HepG2 (cell line): Measurements from ENCODE around the gene PIEZO1. TPM values are rescaled to one million over a fixed set of nuclear protein-coding genes. Genes with fewer than 3 reads are reported as not detected.

Experiments used
- ARID3A ChIP-seq: IDR thresholded peaks from 2 replicates; pipeline ENCODE4 v1.6.1; 2012; ENCODE audit warnings: low read depth, low read length, improper control_type of control experiment
- ETV5 ChIP-seq: IDR thresholded peaks from 2 replicates; pipeline ENCODE4 v1.6.1; 2018; ENCODE audit warnings: missing biosample characterization, missing genetic modification reagents, inconsistent platforms, borderline replicate concordance
- ETV6 ChIP-seq: sonication (generic); formaldehyde crosslinking; conservative IDR thresholded peaks from 2 replicates; pipeline ENCODE4 v1.4.0; 2020; ENCODE audit warnings: missing genetic modification reagents
- FOXO1 ChIP-seq: sonication (generic); formaldehyde crosslinking; IDR thresholded peaks from 2 replicates; pipeline ENCODE4 v1.4.0; 2020; ENCODE audit warnings: missing genetic modification reagents
- HOXA7 ChIP-seq: sonication (generic); formaldehyde crosslinking; IDR thresholded peaks from 2 replicates; pipeline ENCODE4 v1.8.1; 2022; ENCODE audit warnings: mild to moderate bottlenecking, missing genetic modification reagents, moderate library complexity
- KLF9 ChIP-seq: IDR thresholded peaks from 2 replicates; pipeline ENCODE4 v1.6.1; 2016; ENCODE audit warnings: low read depth
- NFE2L1 ChIP-seq: sonication (generic); formaldehyde crosslinking; IDR thresholded peaks from 2 replicates; pipeline ENCODE4 v1.4.0; 2020; ENCODE audit warnings: missing genetic modification reagents, mild to moderate bottlenecking, borderline replicate concordance
- PHB2 ChIP-seq: fragments of 450-650 bp; IDR thresholded peaks from 2 replicates; pipeline ENCODE4 v1.6.1; 2018; ENCODE audit not compliant: partially characterized antibody
- PHF21A ChIP-seq: sonication (generic); formaldehyde crosslinking; IDR thresholded peaks from 2 replicates; pipeline ENCODE4 v1.5.0; 2020; ENCODE audit warnings: mild to moderate bottlenecking, missing genetic modification reagents
- REL ChIP-seq: sonication (generic); formaldehyde crosslinking; conservative IDR thresholded peaks from 2 replicates; pipeline ENCODE4 v1.8.0; 2022; ENCODE audit warnings: mild to moderate bottlenecking, missing genetic modification reagents, moderate library complexity
- RXRA ChIP-seq: sonication (generic); formaldehyde crosslinking; IDR thresholded peaks from 2 replicates; pipeline ENCODE4 v1.5.1; 2020; ENCODE audit warnings: missing genetic modification reagents
- SAP130 ChIP-seq: IDR thresholded peaks from 2 replicates; pipeline ENCODE4 v1.6.1; 2016; ENCODE audit warnings: low read depth
- SNAI1 ChIP-seq: sonication (generic); formaldehyde crosslinking; IDR thresholded peaks from 2 replicates; pipeline ENCODE4 v1.5.0; 2020; ENCODE audit warnings: mild to moderate bottlenecking, missing genetic modification reagents, borderline replicate concordance
- ZBED4 ChIP-seq: sonication (generic); formaldehyde crosslinking; IDR thresholded peaks from 2 replicates; pipeline ENCODE4 v1.4.0; 2020; ENCODE audit warnings: missing genetic modification reagents, borderline replicate concordance
- ZBTB42 ChIP-seq: sonication (generic); formaldehyde crosslinking; IDR thresholded peaks from 2 replicates; pipeline ENCODE4 v1.5.0; 2020; ENCODE audit warnings: mild to moderate bottlenecking, missing genetic modification reagents
- ZFP37 ChIP-seq: sonication (generic); formaldehyde crosslinking; IDR thresholded peaks from 2 replicates; pipeline ENCODE4 v1.4.0; 2020; ENCODE audit warnings: missing genetic modification reagents, borderline replicate concordance
- ZFP41 ChIP-seq: sonication (generic); formaldehyde crosslinking; IDR thresholded peaks from 2 replicates; pipeline ENCODE4 v1.4.0; 2020; ENCODE audit warnings: mild to moderate bottlenecking, missing genetic modification reagents, borderline replicate concordance
- ZNF121 ChIP-seq: sonication (generic); formaldehyde crosslinking; IDR thresholded peaks from 2 replicates; pipeline ENCODE4 v1.5.0; 2020; ENCODE audit warnings: mild to moderate bottlenecking, missing genetic modification reagents
- ZNF17 ChIP-seq: sonication (generic); formaldehyde crosslinking; IDR thresholded peaks from 2 replicates; pipeline ENCODE4 v1.5.0; 2020; ENCODE audit warnings: mild to moderate bottlenecking, missing genetic modification reagents
- ZNF446 ChIP-seq: sonication (generic); formaldehyde crosslinking; IDR thresholded peaks from 2 replicates; pipeline ENCODE4 v1.5.0; 2020; ENCODE audit warnings: mild to moderate bottlenecking, missing genetic modification reagents
- ZNF556 ChIP-seq: sonication (generic); formaldehyde crosslinking; IDR thresholded peaks from 2 replicates; pipeline ENCODE4 v1.4.0; 2020; ENCODE audit warnings: mild to moderate bottlenecking, missing genetic modification reagents, borderline replicate concordance
- ZNF703 ChIP-seq: sonication (generic); formaldehyde crosslinking; IDR thresholded peaks from 2 replicates; pipeline ENCODE4 v1.5.1; 2020; ENCODE audit warnings: missing genetic modification reagents, mild to moderate bottlenecking, moderate library complexity, borderline replicate concordance
- polyA plus RNA-seq, 8 experiments: library from polyadenylated mRNA; depleted of rRNA in 3 of 8; stranded (reverse) in 7 of 8; unstranded in 1 of 8; fragments of >200 nt; fragmentation: Illumina TruSeq in 4 of 8; extraction: Trizol in 4 of 8; gene quantifications; 2 replicates each; pipeline versions ENCODE4 v1.2.1 to v1.2.3, GENCODE V29; 2011 to 2016; ENCODE audit warnings: low read depth in 4 of 8, missing spikeins in 1 of 8, mixed read lengths in 1 of 8; ENCODE audit not compliant: insufficient read depth in 1 of 8
- total RNA-seq, 5 experiments: library from RNA; depleted of rRNA; stranded (reverse); fragments of >200 nt; fragmentation: Illumina TruSeq; extraction: Trizol; gene quantifications; 2 replicates each; pipeline ENCODE4 v1.2.3, GENCODE V29; 2016; ENCODE audit warnings: low read depth in 1 of 5
- TF ChIP-seq, protein P1 (sequence below): sonication (generic); formaldehyde crosslinking; IDR thresholded peaks from 2 replicates; pipeline ENCODE4 v1.9.0; 2022; ENCODE audit warnings: low read depth, missing genetic modification reagents

PIEZO1 gene
- total and polyA plus RNA-seq, 2 of the 13 experiments (the other 11 are each of a cell fraction or from before 2014, with no cell fraction given), result 67.9 to 85.0 TPM

- 0 out of 2 replicates have a peak, but pooled peaks have one; percentile 5 for TF ChIP-seq ZNF556 (CRISPR knock-in tag)
- 0 out of 2 replicates have a peak, but pooled peaks have one; percentile 7 for TF ChIP-seq RXRA (CRISPR knock-in tag)
- peak; percentile 37; the same call in 1 of the 2 replicates for TF ChIP-seq SNAI1 (CRISPR knock-in tag)
- 0 out of 2 replicates have a peak, but pooled peaks have one; percentile 37 for TF ChIP-seq ZFP41 (CRISPR knock-in tag)
- 0 out of 2 replicates have a peak, but pooled peaks have one; percentile 16 for TF ChIP-seq KLF9 (CRISPR knock-in tag)
- TF ChIP-seq FOXO1 (CRISPR knock-in tag), result 0 out of 2 replicates have a peak, but pooled peaks have one; percentile 21
- 0 out of 2 replicates have a peak, but pooled peaks have one; percentile 76 for TF ChIP-seq NFE2L1 (CRISPR knock-in tag)
- 0 out of 2 replicates have a peak, but pooled peaks have one; percentile 20 for TF ChIP-seq PHF21A (CRISPR knock-in tag)
- TF ChIP-seq, protein P1, sequence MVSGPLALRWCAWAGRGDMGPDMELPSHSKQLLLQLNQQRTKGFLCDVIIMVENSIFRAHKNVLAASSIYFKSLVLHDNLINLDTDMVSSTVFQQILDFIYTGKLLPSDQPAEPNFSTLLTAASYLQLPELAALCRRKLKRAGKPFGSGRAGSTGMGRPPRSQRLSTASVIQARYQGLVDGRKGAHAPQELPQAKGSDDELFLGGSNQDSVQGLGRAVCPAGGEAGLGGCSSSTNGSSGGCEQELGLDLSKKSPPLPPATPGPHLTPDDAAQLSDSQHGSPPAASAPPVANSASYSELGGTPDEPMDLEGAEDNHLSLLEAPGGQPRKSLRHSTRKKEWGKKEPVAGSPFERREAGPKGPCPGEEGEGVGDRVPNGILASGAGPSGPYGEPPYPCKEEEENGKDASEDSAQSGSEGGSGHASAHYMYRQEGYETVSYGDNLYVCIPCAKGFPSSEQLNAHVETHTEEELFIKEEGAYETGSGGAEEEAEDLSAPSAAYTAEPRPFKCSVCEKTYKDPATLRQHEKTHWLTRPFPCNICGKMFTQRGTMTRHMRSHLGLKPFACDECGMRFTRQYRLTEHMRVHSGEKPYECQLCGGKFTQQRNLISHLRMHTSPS, result 0 out of 2 replicates have a peak, but pooled peaks have one; percentile 66
- TF ChIP-seq ZBED4 (CRISPR knock-in tag), result peak; percentile 76; the same call in 1 of the 2 replicates
- TF ChIP-seq ZBTB42 (CRISPR knock-in tag), result 0 out of 2 replicates have a peak, but pooled peaks have one; percentile 50
- no peak for TF ChIP-seq ARID3A
- no peak for TF ChIP-seq REL (CRISPR knock-in tag)
- TF ChIP-seq ZNF17 (CRISPR knock-in tag), result 0 out of 2 replicates have a peak, but pooled peaks have one; percentile 57
- no peak for TF ChIP-seq PHB2
- TF ChIP-seq ETV6, result 0 out of 2 replicates have a peak, but pooled peaks have one; percentile 39
- no peak for TF ChIP-seq ZNF446 (CRISPR knock-in tag)
- TF ChIP-seq HOXA7, result no peak
- no peak; the same call in 1 of the 2 replicates for TF ChIP-seq ZNF121 (CRISPR knock-in tag)
- 0 out of 2 replicates have a peak, but pooled peaks have one; percentile 40 for TF ChIP-seq ZNF703 (CRISPR knock-in tag)
- peak; percentile 30; the same call in 1 of the 2 replicates for TF ChIP-seq ETV5
- TF ChIP-seq ZFP37, result no peak
- TF ChIP-seq SAP130 (CRISPR knock-in tag), result peak; percentile 66; the same call in 1 of the 2 replicates
Observed at GRCh38 chr16:88783391-88784073, 1.5 kb downstream of the PIEZO1 start (continued).
